GM18907 (cell line): ENCODE data around the gene USP11.

Experiments
- ATAC-seq: cut with Tn5 transposase; IDR thresholded peaks from one replicate; pipeline ENCODE4 v1.9.1; 2021; ENCODE audit warnings: mild to moderate bottlenecking, moderate library complexity; ENCODE audit not compliant: unreplicated experiment

USP11 gene

DNA sequence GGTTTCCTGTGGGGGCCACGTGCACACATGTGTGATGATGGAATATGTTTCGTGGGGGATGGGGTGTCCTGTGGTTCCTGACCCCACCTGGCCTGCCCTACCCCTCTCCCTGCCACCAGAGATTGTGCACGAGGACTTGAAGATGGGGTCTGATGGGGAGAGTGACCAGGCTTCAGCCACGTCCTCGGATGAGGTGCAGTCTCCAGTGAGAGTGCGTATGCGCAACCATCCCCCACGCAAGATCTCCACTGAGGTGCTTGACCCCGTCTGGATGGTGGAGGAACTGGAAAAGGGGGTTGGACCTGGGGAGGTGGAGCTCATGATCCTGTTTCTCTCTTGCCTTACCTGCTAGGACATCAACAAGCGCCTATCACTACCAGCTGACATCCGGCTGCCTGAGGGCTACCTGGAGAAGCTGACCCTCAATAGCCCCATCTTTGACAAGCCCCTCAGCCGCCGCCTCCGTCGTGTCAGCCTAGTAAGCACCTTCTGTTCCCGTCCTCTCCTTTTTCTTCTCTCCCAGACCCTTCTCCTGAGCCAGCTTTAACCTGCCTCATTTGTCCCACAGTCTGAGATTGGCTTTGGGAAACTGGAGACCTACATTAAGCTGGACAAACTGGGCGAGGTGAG lies 8.4 kb upstream of the USP11 start:
- ATAC-seq = no peak

DNA sequence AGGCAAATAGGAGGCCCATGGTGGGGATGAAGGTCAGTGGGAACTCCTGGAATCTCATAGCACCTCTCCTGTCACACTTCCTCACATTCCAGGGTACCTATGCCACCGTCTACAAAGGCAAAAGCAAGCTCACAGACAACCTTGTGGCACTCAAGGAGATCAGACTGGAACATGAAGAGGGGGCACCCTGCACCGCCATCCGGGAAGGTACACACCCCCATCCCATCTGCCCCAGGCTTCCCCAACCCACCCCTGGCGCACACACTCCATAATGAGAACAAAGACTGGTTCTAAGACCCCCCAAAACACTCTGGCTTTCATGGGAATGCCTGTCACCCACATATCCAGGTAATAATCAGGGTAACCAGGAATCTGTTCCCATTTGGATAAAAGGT lies 7.9 kb upstream of the USP11 start:
- ATAC-seq = no peak

DNA sequence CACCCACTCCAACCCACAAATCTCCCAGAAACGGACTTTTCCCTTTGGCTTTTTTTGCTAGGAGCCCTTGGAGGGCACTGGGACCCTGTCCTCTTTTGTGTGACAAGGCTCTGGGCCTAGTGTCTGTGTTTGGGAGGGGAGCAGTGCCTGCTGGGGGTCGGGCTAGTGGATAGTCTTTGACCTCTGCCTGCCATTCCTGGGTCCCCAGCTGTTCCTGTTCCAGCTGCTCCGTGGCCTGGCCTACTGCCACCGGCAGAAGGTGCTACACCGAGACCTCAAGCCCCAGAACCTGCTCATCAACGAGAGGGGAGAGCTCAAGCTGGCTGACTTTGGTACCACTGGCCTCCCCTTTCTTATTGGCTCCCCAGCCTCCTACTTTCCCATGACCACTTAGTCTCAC lies 6.7 kb upstream of the USP11 start:
- no peak for ATAC-seq

DNA sequence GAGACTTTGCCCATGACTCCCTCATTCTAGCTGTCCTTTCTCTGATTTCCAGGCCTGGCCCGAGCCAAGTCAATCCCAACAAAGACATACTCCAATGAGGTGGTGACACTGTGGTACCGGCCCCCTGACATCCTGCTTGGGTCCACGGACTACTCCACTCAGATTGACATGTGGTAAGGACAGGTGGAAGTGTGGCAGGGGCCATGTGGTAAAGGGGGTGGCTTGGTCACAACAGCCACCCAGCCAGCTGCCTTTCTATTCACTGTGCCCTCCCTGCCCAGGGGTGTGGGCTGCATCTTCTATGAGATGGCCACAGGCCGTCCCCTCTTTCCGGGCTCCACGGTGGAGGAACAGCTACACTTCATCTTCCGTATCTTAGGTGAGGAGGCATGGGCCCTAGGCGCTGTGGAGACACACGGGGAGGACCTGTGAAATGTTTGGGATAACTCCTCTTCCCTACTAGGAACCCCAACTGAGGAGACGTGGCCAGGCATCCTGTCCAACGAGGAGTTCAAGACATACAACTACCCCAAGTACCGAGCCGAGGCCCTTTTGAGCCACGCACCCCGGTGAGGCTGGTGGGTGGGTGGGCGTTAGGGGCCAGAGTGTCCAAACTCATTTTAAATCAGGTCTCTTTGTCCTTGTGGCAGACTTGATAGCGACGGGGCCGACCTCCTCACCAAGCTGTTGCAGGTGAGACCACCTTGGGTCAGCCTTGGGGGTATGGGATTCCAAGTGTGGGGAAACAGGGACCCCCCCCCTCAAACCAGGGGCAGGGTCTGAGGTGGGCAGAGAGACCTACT lies 6.1 kb upstream of the USP11 start:
- ATAC-seq = no peak

DNA sequence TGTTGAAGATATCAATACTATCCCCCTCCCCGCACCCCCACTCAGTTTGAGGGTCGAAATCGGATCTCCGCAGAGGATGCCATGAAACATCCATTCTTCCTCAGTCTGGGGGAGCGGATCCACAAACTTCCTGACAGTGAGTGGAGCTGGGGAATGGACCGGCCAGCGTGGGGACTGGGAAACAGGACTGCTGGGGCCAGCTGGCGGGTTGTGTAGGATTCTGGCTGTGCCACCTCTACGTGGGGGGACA lies 5.5 kb upstream of the USP11 start:
- no peak for ATAC-seq

DNA sequence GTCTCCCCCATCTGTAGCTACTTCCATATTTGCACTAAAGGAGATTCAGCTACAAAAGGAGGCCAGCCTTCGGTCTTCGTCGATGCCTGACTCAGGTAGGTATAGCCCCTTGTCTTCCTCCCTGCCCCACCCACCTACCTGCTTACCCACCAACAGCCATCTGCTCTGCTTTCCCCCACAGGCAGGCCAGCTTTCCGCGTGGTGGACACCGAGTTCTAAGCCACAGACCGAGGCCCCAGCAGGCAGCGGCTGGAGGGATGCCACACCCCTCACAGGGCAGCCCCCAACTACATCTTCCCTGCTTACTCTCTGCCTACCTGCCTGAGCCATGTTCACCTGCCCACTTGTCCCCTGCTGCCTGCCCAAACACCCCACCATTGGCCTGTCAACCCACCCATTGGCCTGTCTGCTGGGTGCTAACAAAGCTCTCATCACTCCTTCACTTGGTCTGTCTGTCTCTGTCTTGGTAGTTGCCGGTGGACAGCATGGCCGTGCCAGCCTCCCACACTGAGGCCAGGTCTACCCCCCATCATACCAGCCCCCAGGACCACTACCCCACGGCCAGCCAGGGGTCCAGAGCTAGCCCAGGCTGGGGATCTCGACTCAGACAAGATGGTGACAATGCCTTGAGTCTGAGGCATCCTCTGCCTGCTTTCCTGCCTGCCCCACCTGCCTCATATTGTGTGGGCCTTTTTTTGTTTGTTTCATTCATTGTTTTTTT lies 4.1 kb upstream of the USP11 start:
- ATAC-seq = no peak

DNA sequence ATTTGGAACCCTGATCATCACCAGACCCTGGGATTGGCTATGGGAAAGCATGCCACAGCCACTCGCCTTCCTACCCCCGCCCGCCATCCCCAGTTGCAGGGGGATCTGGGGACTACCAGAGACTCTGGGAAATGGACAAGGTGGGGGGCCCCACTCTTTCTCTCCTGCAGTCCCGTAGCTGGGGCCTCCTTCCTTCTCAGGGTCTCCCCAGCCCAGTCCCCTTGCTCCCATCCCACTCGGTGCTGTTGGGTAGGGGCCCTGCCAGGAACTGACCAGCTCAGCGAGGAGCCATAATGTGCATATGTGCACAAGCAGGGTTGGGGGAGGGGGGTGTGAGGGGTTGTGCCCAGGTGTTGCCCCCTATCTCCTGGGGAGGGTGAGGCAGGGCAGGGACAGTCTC lies 3.4 kb upstream of the USP11 start:
- no peak for ATAC-seq

DNA sequence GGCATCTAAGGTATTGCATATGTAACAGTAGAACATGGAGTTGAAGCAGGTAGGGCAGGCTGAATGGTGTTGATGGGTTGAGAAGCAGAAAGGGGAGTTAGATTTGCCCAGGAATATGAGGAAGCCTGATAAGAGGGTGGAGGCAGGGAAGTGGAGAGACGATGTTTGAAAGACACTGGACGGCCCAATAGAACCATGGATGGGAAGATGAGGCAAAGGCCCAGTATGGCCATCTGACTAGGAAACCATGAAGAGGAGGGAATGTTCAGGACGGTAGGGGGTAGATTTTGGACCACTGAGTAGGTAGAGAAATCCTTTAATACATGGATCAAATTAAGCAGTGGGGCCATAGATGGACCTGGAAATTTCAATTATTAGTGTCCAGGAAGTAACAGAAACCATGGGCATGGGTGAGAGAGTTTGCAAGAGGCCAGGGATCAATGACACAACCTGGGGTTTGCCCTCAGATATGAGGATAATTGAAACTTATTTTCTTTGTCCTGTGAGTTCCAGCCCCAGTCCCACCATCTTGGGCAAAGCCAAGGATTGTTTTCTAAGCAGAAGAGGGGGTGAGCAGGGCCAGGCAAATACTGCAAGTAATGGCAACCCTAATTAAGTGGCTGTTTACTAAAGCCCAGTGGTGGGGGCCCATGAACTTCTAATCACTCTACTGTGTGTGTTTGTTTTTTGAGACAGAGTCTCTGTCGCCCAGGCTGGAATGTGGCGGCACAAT lies 2.5 kb upstream of the USP11 start:
- ATAC-seq = no peak

DNA sequence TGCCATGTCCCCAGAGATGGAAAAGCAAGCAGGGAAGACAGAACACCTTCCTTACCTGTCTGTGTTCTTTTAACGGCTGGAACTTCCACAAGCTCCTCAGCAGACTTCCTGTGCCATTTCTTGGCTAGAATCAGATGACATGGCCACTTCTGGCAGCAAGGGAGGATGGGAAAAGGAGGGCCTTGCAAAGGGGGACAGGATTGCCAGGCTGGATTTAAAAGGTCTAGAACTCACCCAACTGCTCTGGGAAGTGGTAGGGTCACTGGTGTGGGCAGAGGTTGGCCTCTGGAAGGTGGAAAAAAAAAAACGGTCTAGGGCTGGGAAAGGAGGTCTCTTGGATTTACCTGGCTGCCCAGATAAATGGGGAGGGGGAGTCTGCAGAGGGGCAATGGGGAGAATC lies 1.6 kb upstream of the USP11 start:
- ATAC-seq = no peak

DNA sequence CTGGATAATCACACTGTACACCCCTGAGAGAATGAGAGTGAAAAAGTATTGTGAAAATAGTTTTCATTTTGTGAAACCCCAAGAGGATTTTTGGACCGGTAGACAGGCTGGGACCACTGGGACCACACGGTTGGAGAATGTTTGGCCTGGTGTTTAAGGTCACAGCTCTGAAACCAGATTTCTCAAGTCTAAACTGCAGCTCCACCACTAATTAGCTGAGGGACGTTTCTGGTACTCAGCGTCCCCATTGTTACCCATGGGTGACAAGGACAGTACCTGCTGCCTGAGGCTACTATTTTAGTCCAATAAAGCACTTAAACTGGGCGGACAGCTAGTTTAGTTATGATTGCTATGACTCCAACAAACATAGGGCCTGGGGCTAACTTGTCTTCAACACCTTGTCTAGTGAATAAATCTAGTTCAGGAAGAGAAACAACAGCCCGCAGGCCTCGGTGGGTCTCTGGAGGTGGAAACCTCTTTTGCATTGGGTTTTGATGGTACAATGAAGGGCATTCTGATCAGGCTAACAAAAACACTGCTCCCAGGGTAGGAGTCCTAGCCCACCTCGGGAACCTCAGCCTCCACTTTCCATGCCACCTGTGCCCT lies 509 bp upstream of the USP11 start:
- ATAC-seq = no peak

DNA sequence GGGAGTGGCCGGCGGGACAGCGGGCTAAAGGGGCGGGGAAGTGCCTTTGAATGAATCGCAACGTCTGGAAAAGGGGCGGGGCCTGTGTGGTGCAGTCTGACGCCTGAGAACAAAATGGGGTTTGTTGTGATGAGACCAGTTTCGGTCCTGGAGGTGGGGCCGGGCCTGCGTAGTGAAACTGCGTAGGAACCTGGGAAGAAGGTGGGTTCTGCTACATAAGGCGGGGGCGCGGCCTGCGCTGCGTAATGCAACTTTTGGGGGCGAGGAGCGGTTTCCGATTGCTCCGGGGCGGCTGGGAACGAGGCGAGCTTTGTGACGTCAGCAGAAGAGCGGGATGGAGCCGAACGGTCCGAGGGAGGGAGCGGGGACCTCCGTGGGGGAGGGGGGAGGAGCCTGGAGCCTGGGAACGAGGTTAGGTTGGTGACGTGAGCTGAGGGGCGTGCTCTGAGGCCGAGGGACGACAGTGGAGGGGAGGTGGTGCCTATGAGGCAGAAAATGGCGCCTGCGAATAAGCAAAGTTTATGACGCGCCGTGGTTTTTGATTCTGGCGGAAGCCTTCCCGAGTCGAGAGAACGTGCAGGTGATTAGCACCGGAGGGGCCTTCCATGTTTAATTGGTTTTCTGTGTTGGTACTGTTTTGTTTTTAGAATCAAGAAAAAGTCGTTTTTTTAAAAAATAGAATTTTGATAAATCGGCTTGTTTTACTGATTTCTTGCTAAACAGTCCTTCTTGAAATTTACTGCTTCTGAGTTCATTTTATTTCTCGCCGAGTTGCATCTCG lies 714 bp downstream of the USP11 start:
- ATAC-seq = peak; percentile 88

DNA sequence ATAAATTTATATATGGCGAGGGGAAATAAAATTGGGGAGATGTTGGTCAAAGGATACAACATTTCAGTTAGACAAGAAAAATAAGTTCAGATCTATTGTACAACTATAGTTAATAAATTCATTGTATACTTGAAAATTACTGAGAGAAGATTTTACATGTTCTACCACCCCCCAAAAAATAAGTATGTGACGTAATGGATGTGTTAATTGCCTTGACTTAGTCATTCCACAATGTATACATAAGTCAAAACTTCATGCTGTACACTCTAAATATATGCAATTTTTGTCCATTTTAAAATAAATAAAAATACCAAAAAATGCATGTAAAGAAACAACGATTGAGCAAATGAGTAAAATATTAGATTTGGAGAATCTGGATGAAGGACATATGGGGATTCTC lies 1.8 kb downstream of the USP11 start:
- no peak for ATAC-seq

DNA sequence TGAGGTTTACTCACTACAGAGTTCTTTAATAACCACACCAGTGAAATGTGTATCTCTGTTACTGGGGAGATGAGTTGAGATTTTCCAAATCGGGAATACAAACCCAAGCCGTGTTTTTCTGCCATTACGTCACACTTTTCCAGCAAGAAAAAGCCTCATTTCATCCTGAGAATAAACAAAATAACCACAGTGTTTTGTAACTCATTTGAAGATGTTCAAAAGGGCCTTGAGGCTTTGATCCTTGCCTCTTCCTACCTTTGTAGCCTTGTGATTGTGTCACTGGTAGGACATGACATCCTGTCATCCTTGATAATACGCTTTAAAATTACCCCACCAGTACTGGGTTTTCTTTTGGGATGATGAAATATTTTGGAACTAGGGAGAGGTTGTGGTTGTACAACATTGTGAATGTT lies 2.9 kb downstream of the USP11 start:
- ATAC-seq = no peak

DNA sequence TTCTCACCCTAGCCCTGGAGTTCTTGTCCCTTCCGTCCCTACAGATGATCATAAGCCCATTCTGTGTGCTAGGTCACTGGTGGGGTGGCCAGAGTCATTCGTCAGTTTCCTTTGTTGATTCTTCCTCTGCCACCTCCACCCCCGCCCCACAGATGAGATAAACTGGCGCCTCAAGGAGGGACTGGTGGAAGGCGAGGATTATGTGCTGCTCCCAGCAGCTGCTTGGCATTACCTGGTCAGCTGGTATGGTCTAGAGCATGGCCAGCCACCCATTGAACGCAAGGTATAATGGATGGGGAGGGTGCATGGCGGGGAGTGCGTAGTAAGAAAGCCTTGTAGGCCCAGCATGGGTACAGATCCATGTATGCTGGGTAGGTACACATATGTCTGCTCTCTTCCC lies 6.4 kb downstream of the USP11 start:
- no peak for ATAC-seq

DNA sequence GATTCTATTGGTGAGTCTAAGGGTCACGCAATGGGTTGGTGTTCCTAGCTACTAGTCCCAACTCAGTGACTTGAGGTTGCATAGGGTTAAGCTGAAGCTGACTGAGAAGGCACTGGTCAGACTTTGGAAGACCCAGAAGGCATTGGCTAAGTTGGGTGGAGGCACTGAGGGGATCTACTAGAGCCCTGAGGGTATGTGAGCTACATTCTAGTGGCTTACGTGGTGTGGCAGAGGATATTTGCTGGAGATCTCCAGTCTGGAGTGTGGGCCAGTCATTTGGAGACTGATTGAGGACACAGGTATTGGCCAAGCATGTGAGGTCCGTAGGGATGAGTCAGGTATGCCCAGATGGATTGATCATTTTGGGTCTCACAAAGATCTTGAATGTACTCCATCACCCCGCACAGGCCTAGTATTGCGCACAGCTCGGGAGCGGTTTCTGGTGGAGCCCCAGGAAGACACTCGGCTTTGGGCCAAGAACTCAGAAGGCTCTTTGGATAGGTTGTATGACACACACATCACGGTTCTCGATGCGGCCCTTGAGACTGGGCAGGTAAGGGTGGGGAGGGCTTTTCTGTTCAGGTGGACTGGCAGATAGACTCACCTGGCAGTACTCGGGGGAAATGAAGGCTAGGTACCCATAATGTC lies 7.2 kb downstream of the USP11 start:
- ATAC-seq = no peak

DNA sequence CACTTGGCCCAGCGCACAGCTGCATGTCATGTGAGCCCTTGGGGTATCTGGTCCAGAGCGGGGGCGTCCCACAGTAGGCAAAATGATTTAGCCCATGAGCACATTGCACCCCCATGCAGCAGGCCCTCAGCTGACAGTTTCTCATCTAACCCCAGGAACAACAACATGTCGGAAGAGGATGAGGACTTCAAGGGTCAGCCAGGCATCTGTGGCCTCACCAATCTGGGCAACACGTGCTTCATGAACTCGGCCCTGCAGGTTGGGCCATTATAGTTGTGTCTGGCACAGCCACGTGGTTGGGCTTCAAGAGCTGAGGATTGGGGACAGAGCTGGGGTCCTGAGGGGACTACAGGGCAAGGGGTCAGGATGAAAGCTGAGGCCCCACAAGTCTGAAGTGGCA lies 7.8 kb downstream of the USP11 start:
- no peak for ATAC-seq

DNA sequence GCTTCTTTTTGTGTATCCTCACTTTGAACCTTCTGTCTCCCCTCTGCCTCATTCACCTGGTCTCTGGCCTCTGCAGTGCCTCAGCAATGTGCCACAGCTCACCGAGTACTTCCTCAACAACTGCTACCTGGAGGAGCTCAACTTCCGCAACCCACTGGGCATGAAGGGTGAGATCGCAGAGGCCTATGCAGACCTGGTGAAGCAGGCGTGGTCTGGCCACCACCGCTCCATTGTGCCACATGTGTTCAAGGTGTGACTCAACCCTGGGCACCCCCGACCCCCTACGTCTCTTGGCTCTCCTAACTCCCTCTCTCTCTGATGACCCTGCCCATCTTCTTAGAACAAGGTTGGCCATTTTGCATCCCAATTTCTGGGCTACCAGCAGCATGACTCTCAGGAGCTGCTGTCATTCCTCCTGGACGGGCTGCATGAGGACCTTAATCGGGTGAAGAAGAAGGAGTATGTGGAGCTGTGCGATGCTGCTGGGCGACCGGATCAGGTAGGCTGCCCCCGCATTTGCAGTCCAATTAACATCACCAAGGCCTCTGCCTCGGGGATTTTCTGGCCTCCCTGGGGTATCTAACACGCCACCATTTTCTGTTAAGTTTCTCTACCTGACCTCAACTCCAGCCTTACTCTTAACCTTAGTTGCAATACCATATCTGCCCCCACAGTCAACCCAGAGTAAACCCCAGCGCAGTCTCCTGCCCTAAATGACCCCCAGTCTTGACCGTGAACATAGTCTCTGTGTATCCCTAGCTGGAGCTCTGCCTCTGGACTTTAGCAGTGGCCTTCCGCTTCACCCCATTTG lies 8.6 kb downstream of the USP11 start:
- no peak for ATAC-seq

DNA sequence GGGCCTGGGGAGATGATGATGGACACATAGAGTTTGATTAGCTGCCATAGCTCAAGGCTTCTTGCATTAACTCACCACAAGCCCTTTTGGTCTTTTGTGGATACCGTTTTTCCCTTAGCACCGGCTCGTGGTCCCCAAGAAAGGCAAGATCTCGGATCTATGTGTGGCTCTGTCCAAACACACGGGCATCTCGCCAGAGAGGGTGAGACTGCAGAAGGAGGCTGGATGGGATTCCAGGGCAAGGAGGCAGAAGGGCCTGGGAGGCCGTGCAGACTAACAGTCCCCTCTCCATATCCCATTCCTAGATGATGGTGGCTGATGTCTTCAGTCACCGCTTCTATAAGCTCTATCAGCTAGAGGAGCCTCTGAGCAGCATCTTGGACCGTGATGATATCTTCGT lies 9.5 kb downstream of the USP11 start:
- ATAC-seq = no peak

DNA sequence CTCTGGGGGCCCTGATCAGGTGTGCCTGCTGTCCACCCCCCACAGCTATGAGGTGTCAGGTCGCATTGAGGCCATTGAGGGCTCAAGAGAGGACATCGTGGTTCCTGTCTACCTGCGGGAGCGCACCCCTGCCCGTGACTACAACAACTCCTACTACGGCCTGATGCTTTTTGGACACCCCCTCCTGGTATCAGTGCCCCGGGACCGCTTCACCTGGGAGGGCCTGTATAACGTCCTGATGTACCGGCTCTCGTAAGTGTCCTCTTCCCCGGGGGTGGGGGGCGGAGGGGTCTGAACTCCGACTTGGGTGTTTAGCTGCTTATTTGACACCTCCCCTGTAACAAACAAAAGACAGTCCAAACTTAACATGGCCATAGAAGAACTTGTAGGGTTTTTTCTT lies 10.5 kb downstream of the USP11 start:
- ATAC-seq = no peak
